ENCODE data around the gene ADAR. TPM values are rescaled to one million over a fixed set of nuclear protein-coding genes. Genes with fewer than 3 reads are reported as not detected.

The ADAR gene
- total RNA-seq, 1 donor = 169 TPM

DNA sequence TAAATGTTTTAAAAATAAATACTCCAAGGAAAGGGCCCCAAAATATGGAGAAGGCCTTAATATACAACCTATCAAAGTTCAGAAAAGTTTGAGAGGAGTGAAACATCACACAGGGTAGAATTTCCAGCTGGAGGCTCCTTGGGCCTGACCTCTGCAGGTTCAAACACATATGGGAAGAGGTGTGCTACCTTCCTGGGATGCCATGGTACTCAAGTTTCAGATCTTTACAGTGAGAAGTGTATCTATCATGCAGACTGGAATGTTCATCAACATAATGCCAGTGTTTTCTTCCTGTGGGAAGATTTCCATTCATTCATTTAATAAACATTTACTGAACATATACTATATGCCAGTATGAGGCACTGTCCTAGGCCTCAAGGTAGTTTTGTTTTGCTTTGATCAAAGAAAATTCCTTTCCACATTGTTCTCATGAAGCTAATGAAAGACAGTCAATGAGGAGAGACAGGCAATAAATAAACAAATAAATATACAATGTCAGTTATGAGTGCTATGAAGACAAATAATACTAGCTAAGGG is 14.6 kb upstream of the ADAR start:
- peaks cover 36% of the 10 kb centered on the region for H3K4me1 ChIP-seq (ENCODE audit: insufficient read depth, low read length)
- H3K27me3 ChIP-seq (ENCODE audit: insufficient read depth, low read length) = no peaks in the 10 kb centered on the region
- no peak overlapping the region for H3K4me3 ChIP-seq (ENCODE audit: low read length)
- H3K9me3 ChIP-seq (ENCODE audit: low read depth, low read length) = no peaks in the 10 kb centered on the region

GRCh38 chr1:154621875-154622274 is 13.9 kb upstream of the ADAR start:
- H3K4me3 ChIP-seq (ENCODE audit: low read length) = no peak overlapping the region
- H3K4me1 ChIP-seq (ENCODE audit: insufficient read depth, low read length) = peaks cover 31% of the 10 kb centered on the region
- H3K9me3 ChIP-seq (ENCODE audit: low read depth, low read length) = no peaks in the 10 kb centered on the region
- no peaks in the 10 kb centered on the region for H3K27me3 ChIP-seq (ENCODE audit: insufficient read depth, low read length)

GRCh38 chr1:154620751-154621150 is 12.8 kb upstream of the ADAR start:
- Histone ChIP-seq H3K4me1 (ENCODE audit: insufficient read depth, low read length) (peaks cover 22% of the 10 kb centered on the region), H3K27me3 (ENCODE audit: insufficient read depth, low read length) (no peaks in the 10 kb centered on the region), H3K4me3 (ENCODE audit: low read length) (no peak overlapping the region), H3K9me3 (ENCODE audit: low read depth, low read length) (no peaks in the 10 kb centered on the region)

DNA sequence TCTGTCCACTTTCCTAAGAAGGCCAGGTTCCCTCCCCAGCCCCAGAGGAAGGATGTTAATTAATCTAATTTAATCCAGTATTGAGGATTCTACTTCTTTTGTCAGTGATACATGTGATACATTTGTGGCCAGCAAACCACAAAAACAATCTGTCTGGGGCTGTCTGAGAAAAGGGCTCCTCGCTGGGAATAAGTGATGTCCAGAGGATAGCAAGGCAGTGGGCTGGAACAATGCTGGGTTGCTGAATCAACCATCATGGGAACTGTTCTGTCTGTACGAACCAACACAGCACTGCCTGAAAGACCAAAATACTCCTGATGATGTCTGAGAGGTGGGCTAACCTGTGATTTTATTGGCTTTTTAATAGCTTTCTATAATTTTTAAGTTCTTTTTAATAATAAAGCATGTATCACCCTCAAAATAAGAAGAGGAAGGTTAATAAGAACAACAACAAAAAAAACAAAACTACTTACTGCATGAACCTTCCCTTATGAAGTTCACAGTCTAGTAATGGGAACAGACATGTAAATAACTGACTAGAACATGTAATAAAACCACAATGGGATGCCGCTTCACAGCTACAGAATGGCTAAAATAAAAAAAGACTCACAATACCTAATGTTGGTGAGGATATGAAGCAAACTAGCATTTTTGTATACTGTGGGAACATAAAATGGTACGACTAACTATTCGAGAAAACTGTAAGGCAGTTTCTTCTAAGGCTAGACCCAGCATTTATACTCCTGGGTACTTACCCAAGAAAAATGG is 11.4 kb upstream of the ADAR start:
- Histone ChIP-seq H3K9me3 (ENCODE audit: low read depth, low read length) (no peaks in the 10 kb centered on the region), H3K4me1 (ENCODE audit: insufficient read depth, low read length) (peaks cover 32% of the 10 kb centered on the region), H3K4me3 (ENCODE audit: low read length) (no peak overlapping the region), H3K27me3 (ENCODE audit: insufficient read depth, low read length) (no peaks in the 10 kb centered on the region)

DNA sequence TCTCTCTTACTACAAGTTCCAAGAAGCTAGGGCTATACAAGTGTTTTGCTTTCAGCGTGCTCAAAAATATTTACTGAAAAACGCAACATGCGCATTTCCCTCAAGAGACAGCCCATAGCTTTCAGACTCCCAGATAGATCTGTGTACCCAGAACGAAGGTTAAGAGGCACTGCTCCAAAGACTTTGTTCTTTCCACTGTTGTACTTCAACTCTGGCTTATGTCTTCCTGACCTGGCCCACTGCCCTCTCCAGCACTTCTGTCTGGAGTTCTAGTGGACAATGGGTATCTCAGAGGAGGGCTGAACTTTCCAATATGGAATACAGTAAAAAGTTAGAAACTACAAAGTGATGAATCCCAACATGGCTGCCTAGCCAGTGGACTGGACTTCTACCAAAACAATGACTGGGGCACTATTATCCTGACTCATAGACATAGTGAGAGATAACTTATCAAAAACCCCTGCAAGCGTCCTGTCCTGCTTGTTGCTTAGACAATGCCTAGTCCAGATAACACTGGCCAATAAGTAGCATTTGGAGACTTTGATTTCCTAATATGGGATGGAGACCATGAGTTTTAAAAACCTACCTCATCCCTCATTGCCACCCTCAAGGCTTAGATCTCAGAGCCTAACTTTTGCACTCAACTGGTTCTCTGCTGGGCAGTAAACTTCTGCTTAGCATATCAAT is 8.8 kb upstream of the ADAR start:
- Histone ChIP-seq H3K27me3 (ENCODE audit: insufficient read depth, low read length) (no peaks in the 10 kb centered on the region), H3K4me1 (ENCODE audit: insufficient read depth, low read length) (peaks cover 10% of the 10 kb centered on the region), H3K9me3 (ENCODE audit: low read depth, low read length) (no peaks in the 10 kb centered on the region), H3K4me3 (ENCODE audit: low read length) (no peak overlapping the region)

DNA sequence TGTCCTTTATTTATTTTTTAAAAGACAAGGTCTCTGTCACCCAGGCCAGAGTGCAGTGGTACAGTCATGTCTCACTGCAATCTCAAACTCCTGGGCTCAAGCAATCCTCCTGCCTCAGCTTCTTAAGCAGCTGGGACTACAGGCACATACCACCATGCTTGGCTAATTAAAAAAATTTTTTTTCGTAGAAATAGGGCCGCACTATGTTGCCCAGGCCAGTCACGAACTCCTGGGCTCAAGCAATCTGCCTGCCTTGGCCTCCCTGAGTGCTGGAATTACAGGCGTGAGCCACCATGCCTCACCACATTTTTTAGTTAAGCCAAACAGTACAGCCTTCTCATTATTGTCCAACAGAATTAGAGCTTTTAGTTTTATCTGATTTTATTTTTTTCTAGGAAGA is 7.4 kb upstream of the ADAR start:
- Histone ChIP-seq H3K27me3 (ENCODE audit: insufficient read depth, low read length) (no peaks in the 10 kb centered on the region), H3K9me3 (ENCODE audit: low read depth, low read length) (no peaks in the 10 kb centered on the region), H3K4me3 (ENCODE audit: low read length) (no peak overlapping the region), H3K4me1 (ENCODE audit: insufficient read depth, low read length) (peaks cover 23% of the 10 kb centered on the region)

- H3K4me1 ChIP-seq (ENCODE audit: insufficient read depth, low read length) = peaks cover 27% of the 10 kb centered on the region
- H3K9me3 ChIP-seq (ENCODE audit: low read depth, low read length) = no peaks in the 10 kb centered on the region
- no peak overlapping the region for H3K4me3 ChIP-seq (ENCODE audit: low read length)
- no peaks in the 10 kb centered on the region for H3K27me3 ChIP-seq (ENCODE audit: insufficient read depth, low read length)
These were observed 6.9 kb upstream of the ADAR start for GRCh38 chr1:154614901-154615300.

GRCh38 chr1:154614247-154614646 is 6.3 kb upstream of the ADAR start:
- H3K4me3 ChIP-seq (ENCODE audit: low read length) = no peak overlapping the region
- H3K4me1 ChIP-seq (ENCODE audit: insufficient read depth, low read length) = peaks cover 33% of the 10 kb centered on the region
- no peaks in the 10 kb centered on the region for H3K27me3 ChIP-seq (ENCODE audit: insufficient read depth, low read length)
- H3K9me3 ChIP-seq (ENCODE audit: low read depth, low read length) = no peaks in the 10 kb centered on the region

DNA sequence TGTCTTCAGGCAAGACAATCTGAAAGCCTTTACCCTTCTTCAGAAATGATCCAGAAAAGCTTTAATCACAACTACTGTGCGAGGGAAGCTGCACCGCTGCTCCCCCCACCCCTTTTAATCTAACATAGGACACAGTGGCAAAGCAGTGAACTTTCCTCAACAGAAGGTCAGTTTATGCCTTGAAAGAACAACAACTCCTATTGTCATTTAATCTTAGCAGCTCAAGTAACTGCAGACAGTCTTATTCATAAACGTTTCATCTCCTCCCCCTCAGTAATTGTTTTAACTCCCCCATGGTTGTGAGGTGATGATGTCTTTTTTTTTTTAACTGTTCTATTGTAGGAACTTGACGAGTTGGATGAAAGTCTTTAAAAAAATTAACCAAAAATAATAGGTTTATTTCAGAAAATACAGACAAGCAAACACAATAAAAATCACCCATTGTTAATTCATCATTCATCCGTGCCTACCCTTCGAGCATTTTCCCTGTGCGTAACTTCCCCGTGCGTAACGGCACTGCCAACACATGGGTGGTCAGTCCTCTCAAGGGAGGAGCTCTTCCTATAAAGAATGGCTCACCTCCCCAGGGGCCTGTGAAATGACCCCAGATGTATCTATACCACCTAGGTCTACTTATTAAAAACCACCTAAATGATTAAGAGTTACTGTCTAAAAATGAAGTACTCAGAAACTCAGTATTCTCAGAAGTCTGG is 3.3 kb upstream of the ADAR start:
- Histone ChIP-seq H3K9me3 (ENCODE audit: low read depth, low read length) (no peaks in the 10 kb centered on the region), H3K4me1 (ENCODE audit: insufficient read depth, low read length) (peaks cover 47% of the 10 kb centered on the region), H3K4me3 (ENCODE audit: low read length) (no peak overlapping the region), H3K27me3 (ENCODE audit: insufficient read depth, low read length) (no peaks in the 10 kb centered on the region)

DNA sequence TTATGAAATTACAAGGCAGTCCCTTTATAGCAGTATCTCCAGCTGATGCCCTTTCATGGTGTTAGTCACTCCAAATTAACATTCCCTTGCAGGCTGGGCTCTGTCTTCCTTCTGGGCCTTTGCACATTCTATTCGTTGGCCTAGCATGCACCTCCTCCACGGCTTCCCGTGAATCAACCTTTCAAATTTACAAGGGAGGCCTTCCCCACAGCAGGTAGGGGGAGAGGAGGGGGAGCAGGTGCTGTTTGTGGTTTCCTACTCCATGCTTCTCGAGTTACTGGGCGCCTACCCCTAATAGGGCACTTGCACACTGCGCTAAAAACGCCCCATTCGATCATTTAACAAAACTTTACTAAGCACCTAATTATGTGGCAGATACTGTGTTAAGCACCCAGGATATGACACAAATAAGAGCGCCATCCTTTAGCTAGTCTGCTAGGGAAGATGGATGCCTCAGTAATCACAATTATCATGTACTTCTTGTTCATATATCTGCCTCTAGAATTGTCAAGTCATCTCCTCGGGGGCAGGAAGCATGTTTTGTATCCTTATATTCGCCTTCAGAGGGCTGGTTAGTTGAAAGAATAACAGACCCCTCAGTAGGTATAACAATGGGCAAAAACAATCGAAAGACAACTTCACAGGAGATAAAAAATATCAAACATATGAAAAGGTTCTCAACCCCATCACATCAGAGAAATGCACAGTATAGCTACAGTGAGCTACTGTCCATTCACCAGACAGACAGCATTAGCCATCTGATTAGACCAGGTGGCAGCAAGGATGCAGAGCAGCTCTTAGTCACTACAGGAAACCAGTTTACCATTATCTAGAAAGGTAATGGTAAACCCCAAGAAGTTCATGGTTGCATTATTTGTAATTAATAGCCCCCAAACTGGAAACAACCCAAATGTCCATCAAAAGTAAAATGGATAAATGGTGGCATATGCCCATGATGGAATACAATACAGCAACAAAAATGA is 1.7 kb upstream of the ADAR start:
- Histone ChIP-seq H3K4me1 (ENCODE audit: insufficient read depth, low read length) (peaks cover 54% of the 10 kb centered on the region), H3K27me3 (ENCODE audit: insufficient read depth, low read length) (no peaks in the 10 kb centered on the region), H3K9me3 (ENCODE audit: low read depth, low read length) (no peaks in the 10 kb centered on the region), H3K4me3 (ENCODE audit: low read length) (no peak overlapping the region)

GRCh38 chr1:154608397-154609270 is 648 bp upstream of the ADAR start:
- no peaks in the 10 kb centered on the region for H3K27me3 ChIP-seq (ENCODE audit: insufficient read depth, low read length)
- no peaks in the 10 kb centered on the region for H3K9me3 ChIP-seq (ENCODE audit: low read depth, low read length)
- peak overlapping the region; percentile 86 for H3K4me3 ChIP-seq (ENCODE audit: low read length)
- peaks cover 63% of the 10 kb centered on the region for H3K4me1 ChIP-seq (ENCODE audit: insufficient read depth, low read length)

DNA sequence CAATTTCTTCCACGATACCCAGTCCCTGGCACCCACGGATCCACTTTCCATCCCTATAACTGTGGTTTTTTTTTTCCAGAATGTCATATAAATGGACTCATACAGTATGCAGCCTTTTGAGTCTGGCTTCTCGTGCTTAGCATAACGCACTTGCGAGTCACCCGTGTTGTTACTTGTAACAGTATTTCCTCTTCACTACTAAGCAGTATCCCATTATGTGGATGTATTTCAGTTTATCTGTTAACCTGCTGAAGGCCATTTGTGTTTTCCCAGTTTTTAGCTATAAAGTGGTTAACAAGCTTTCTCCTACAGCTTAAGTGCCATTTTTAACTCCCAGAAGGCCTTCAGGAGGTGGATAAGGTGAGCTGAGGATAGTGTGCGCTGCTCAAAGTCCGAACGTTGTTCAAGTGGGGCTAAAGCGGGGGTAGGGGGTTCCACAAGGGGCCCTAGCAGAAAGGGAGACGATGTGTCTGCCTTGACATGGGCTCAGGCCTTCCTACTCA is 829 bp downstream of the ADAR start:
- H3K9me3 ChIP-seq (ENCODE audit: low read depth, low read length) = no peaks in the 10 kb centered on the region
- H3K27me3 ChIP-seq (ENCODE audit: insufficient read depth, low read length) = no peaks in the 10 kb centered on the region
- peaks cover 76% of the 10 kb centered on the region for H3K4me1 ChIP-seq (ENCODE audit: insufficient read depth, low read length)
- H3K4me3 ChIP-seq (ENCODE audit: low read length) = peak overlapping the region; percentile 86

GRCh38 chr1:154605534-154605933 is 2.5 kb downstream of the ADAR start:
- Histone ChIP-seq H3K4me3 (ENCODE audit: low read length) (no peak overlapping the region), H3K4me1 (ENCODE audit: insufficient read depth, low read length) (peaks cover 75% of the 10 kb centered on the region), H3K27me3 (ENCODE audit: insufficient read depth, low read length) (no peaks in the 10 kb centered on the region), H3K9me3 (ENCODE audit: low read depth, low read length) (no peaks in the 10 kb centered on the region)

Data from mononuclear cell (primary cell).